ENCODE results near the gene ARPC1A.

DNA sequence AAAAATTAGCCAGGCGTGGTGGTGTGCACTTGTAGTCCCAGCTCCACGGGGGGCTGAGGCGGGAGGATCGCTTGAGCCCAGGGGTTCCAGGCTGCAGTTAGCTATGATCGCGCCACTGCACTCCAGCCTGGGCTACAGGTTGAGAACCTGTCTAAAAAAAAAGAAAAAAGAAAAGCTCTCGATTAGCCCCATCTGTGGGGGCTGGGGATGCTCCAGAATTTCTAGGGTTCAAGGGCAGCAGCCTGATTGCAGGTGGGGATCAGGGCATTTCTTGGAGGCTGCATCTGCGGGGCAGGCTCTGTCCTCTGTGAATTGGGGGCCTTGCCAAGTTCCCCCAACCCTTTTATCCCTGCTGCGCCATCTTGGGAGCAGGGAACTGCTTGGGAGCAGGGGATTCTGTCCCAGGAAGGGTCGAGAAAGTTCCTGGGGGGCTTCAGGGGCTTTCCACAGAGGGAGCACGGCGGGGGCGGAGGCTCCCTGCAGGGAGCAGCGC lies 651 bp upstream of the ARPC1A start:
- TF ChIP-seq POLR2A (IDR thresholded peaks at IDR 0.05) (no peak), EP300 (IDR thresholded peaks at IDR 0.05) (no peak)
- TF ChIP-seq, protein P1, sequence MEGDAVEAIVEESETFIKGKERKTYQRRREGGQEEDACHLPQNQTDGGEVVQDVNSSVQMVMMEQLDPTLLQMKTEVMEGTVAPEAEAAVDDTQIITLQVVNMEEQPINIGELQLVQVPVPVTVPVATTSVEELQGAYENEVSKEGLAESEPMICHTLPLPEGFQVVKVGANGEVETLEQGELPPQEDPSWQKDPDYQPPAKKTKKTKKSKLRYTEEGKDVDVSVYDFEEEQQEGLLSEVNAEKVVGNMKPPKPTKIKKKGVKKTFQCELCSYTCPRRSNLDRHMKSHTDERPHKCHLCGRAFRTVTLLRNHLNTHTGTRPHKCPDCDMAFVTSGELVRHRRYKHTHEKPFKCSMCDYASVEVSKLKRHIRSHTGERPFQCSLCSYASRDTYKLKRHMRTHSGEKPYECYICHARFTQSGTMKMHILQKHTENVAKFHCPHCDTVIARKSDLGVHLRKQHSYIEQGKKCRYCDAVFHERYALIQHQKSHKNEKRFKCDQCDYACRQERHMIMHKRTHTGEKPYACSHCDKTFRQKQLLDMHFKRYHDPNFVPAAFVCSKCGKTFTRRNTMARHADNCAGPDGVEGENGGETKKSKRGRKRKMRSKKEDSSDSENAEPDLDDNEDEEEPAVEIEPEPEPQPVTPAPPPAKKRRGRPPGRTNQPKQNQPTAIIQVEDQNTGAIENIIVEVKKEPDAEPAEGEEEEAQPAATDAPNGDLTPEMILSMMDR (IDR thresholded peaks at IDR 0.05): no peak
